ENCODE data around the gene APOB.

APOB gene

GRCh38 chr2:20986024-20986939 is 57.6 kb downstream of the APOB start:
- in situ Hi-C loops (cut with HindIII; ENCODE audit: low sequenced_read_pairs), result no loop called here

GRCh38 chr2:20985062-20985461 is 58.8 kb downstream of the APOB start:
- in situ Hi-C loops (cut with HindIII; ENCODE audit: low sequenced_read_pairs), result no loop called here

- in situ Hi-C loops (cut with HindIII; ENCODE audit: low sequenced_read_pairs), result no loop called here
Measured at GRCh38 chr2:20984408-20984807, 59.5 kb downstream of the APOB start.

GRCh38 chr2:20983844-20984243 is 60.0 kb downstream of the APOB start:
- in situ Hi-C loops (cut with HindIII; ENCODE audit: low sequenced_read_pairs), result no loop called here

- in situ Hi-C loops (cut with HindIII; ENCODE audit: low sequenced_read_pairs), result no loop called here
Measured at GRCh38 chr2:20982861-20983260, 61.0 kb downstream of the APOB start.

GRCh38 chr2:20977520-20978180 is 66.2 kb downstream of the APOB start:
- in situ Hi-C loops (cut with HindIII; ENCODE audit: low sequenced_read_pairs), result no loop called here

GRCh38 chr2:20976527-20976926 is 67.3 kb downstream of the APOB start:
- in situ Hi-C loops (cut with HindIII; ENCODE audit: low sequenced_read_pairs), result no loop called here

GRCh38 chr2:20972792-20973565 is 70.9 kb downstream of the APOB start:
- in situ Hi-C loops (cut with HindIII; ENCODE audit: low sequenced_read_pairs), result no loop called here

GRCh38 chr2:20972110-20972509 is 71.8 kb downstream of the APOB start:
- in situ Hi-C loops (cut with HindIII; ENCODE audit: low sequenced_read_pairs), result no loop called here

GRCh38 chr2:20970068-20970467 is 73.8 kb downstream of the APOB start:
- in situ Hi-C loops (cut with HindIII; ENCODE audit: low sequenced_read_pairs), result no loop called here

- in situ Hi-C loops (cut with HindIII; ENCODE audit: low sequenced_read_pairs), result no loop called here
Measured at GRCh38 chr2:20966061-20966595, 77.7 kb downstream of the APOB start.

- in situ Hi-C loops (cut with HindIII; ENCODE audit: low sequenced_read_pairs), result no loop called here
Measured at GRCh38 chr2:20965221-20965620, 78.7 kb downstream of the APOB start.

GRCh38 chr2:20963867-20964266 is 80.0 kb downstream of the APOB start:
- in situ Hi-C loops (cut with HindIII; ENCODE audit: low sequenced_read_pairs), result no loop called here

GRCh38 chr2:20962939-20963557 is 80.8 kb downstream of the APOB start:
- in situ Hi-C loops (cut with HindIII; ENCODE audit: low sequenced_read_pairs), result no loop called here

- in situ Hi-C loops (cut with HindIII; ENCODE audit: low sequenced_read_pairs), result no loop called here
Measured at GRCh38 chr2:20961858-20962257, 82.0 kb downstream of the APOB start.

- in situ Hi-C loops (cut with HindIII; ENCODE audit: low sequenced_read_pairs), result no loop called here
Measured at GRCh38 chr2:20960003-20960402, 83.9 kb downstream of the APOB start.

GRCh38 chr2:20959252-20959651 is 84.6 kb downstream of the APOB start:
- in situ Hi-C loops (cut with HindIII; ENCODE audit: low sequenced_read_pairs), result no loop called here

GRCh38 chr2:20957788-20958525 is 85.9 kb downstream of the APOB start:
- in situ Hi-C loops (cut with HindIII; ENCODE audit: low sequenced_read_pairs), result no loop called here

- in situ Hi-C loops (cut with HindIII; ENCODE audit: low sequenced_read_pairs), result no loop called here
Measured at GRCh38 chr2:20955277-20956026, 88.4 kb downstream of the APOB start.

All from DLD1 (cell line).